ENCODE data around the gene ZNF576. TPM values are rescaled to one million over a fixed set of nuclear protein-coding genes. Genes with fewer than 3 reads are reported as not detected.

ZNF576 gene
- total and polyA plus RNA-seq, 2 donors (not counting 3 experiments of a cell fraction or from before 2014, with no cell fraction given): 19.5 to 27.7 TPM

DNA sequence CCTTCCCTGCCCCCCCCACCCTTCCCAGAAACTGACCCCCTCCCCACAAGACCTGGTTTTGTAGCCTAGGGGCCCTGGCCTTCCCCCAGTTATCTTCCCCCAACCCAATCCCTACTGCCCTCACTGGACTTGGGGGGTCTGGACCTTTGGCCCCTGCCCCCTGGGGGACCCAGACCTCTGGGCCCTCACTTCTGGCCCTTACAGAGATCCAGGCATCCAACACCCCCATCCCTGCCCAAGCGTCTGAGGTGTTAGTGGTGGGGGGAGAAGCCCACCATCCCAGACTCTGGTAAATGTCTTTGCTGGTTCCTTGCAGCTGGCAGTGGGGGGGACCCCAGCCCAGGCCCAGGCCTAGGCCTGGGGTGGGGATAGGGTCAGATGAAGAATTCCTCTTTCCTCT is 26.6 kb downstream of the ZNF576 start:
- Histone ChIP-seq H3K9me1 (replicated peaks; ENCODE audit: control insufficient read depth, extremely low read depth, insufficient read depth, low read length) (no peaks in the 10 kb centered on the region), H3K4me1 (ENCODE audit: control insufficient read depth, extremely low read depth, insufficient read depth, low read length) (peaks cover 12% of the 10 kb centered on the region), H3K4me2 (ENCODE audit: insufficient read depth, low read length) (no peak overlapping the region), H3K27me3 (ENCODE audit: control insufficient read depth in 2 of 2, insufficient read depth in 2 of 2, low read length in 2 of 2) (no peaks in the 10 kb centered on the region), H3K4me3 (replicated peaks in 1 of 3; ENCODE audit: insufficient read depth in 1 of 3, low read depth in 1 of 3, low read length in 3 of 3) (no peak overlapping the region), H3K36me3 (ENCODE audit: control insufficient read depth in 2 of 2, extremely low read depth in 1 of 2, insufficient read depth in 2 of 2, low read length in 2 of 2) (no peaks in the 10 kb centered on the region), H2AFZ (ENCODE audit: low read depth, low read length) (no peak overlapping the region), H3K79me2 (ENCODE audit: control insufficient read depth, insufficient read depth, low read length) (peaks cover 7% of the 10 kb centered on the region), H3K9ac (replicated peaks; ENCODE audit: extremely low read depth, insufficient read depth, low read length) (no peak overlapping the region), H4K20me1 (replicated peaks; ENCODE audit: control insufficient read depth, extremely low read depth, insufficient read depth, low read length) (no peaks in the 10 kb centered on the region), H3K9me3 (replicated peaks; ENCODE audit: control insufficient read depth, insufficient read depth, low read length) (no peaks in the 10 kb centered on the region), H3K27ac (ENCODE audit: insufficient read depth, low read depth, low read length) (no peak overlapping the region)
- CTCF ChIA-PET: interaction anchor here (0.8 kb wide), 1 partner anchor 28 kb away, joined by 3 read pairs; no protein-coding TSS in a partner anchor
- intact Hi-C loops (cut with micrococcal nuclease) (no loop called here), dilution Hi-C loops (cut with MboI; ENCODE audit: extremely low pct_ligation_motif_present, low sequenced_read_pairs) (no loop called here)
- BruUV-seq (replicated peaks): no TSS peak
- FAIRE-seq (no peak), DNase-seq (ENCODE audit: low read depth, low spot score) (no peak)
- TF ChIP-seq FOS (IDR thresholded peaks at IDR 0.05; ENCODE audit: borderline replicate concordance, insufficient read depth, low read length): no peak
- TF ChIP-seq POLR2A (IDR thresholded peaks at IDR 0.05; ENCODE audit: low read depth, low read length): no peak
- no peak for TF ChIP-seq EZH2 (IDR thresholded peaks at IDR 0.05; ENCODE audit: borderline replicate concordance, low read depth, low read length, severe bottlenecking)
- TF ChIP-seq, protein P1, sequence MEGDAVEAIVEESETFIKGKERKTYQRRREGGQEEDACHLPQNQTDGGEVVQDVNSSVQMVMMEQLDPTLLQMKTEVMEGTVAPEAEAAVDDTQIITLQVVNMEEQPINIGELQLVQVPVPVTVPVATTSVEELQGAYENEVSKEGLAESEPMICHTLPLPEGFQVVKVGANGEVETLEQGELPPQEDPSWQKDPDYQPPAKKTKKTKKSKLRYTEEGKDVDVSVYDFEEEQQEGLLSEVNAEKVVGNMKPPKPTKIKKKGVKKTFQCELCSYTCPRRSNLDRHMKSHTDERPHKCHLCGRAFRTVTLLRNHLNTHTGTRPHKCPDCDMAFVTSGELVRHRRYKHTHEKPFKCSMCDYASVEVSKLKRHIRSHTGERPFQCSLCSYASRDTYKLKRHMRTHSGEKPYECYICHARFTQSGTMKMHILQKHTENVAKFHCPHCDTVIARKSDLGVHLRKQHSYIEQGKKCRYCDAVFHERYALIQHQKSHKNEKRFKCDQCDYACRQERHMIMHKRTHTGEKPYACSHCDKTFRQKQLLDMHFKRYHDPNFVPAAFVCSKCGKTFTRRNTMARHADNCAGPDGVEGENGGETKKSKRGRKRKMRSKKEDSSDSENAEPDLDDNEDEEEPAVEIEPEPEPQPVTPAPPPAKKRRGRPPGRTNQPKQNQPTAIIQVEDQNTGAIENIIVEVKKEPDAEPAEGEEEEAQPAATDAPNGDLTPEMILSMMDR (IDR thresholded peaks at IDR 0.05; ENCODE audit: extremely low read depth in 1 of 2, insufficient read depth in 1 of 2, low read depth in 1 of 2, low read length in 2 of 2): no peak
- no peak for TF ChIP-seq POLR2AphosphoS5 (IDR thresholded peaks at IDR 0.05; ENCODE audit: insufficient read depth, low read depth, low read length)
- TF ChIP-seq, protein P2, sequence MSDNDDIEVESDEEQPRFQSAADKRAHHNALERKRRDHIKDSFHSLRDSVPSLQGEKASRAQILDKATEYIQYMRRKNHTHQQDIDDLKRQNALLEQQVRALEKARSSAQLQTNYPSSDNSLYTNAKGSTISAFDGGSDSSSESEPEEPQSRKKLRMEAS (IDR thresholded peaks at IDR 0.05; ENCODE audit: insufficient read depth, insufficient read length): no peak
- TF ChIP-seq GATA2 (IDR thresholded peaks at IDR 0.05; ENCODE audit: insufficient read depth, insufficient read length, low read depth, low read length): no peak
- TF ChIP-seq JUN (IDR thresholded peaks at IDR 0.05; ENCODE audit: borderline replicate concordance, insufficient read depth, insufficient read length, low read depth): no peak
- TF ChIP-seq MYC (IDR thresholded peaks at IDR 0.05; ENCODE audit: low read depth, low read length): no peak
- POLR2A ChIA-PET: no interaction called here

Measured in endothelial cell of umbilical vein (primary cell).